ENCODE measurements around the gene TLL2. TPM values are rescaled to one million over a fixed set of nuclear protein-coding genes. Genes with fewer than 3 reads are reported as not detected.
"Not testable (repeated sequence)": the region's sequence is repeated elsewhere in the genome, so short reads cannot be mapped to it uniquely, and the experiment has no call there.

Gene TLL2
- under 1 TPM; 0.12 to 0.19 TPM for total RNA-seq

DNA sequence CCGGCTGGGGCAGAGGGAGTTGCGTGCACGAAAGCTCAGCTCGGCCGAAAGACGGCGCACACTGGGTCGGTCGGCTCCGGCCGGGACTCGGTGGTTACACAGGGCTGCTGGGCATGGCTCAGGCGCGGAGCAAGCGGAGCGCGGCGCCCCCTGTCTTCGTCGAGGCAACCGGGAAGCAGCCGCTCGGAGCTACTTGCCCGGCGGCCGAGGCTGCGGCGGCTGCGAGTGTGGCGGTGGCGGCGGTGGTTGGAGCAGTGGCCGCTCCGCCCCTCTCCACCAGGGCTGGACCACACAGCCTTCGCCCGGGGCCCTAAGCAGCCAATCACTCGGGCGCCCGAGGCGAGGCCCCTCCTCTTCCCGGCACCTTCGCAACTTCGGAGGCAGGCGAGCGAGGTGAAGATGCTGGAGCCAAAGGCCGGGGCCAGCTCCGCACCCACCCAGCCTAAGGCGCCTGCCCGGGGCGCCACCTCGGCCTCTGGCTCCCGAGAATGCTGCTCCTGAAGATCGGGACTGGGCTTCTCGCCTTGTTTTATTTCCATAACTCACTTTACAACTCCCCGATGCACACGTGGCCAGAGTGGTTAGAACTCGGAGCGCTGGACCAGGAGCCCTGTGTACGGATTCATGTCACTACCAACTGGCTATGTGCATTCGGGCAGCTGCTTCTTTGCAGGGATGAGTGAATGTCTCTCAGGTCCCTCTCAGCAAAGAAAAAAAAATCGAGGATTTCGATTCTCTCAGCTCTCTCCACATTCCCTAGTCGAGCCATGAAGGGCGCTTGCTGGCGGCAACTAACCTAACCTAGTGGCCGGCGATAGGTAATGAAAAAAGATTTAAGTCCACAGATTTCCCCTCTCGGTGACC, at the start of gene TLL2:
TLL2 (minus strand) TSS at position 229 of the 864 bp plus-strand sequence. CDS start 241 bp downstream, outside the sequence.
- Mint-ChIP-seq H3K27me3 (peaks cover 48% of the 10 kb centered on the region), H3K36me3 (peaks cover 6% of the 10 kb centered on the region), H3K4me3 (peak within 1 kb of the TSS; percentile 60), H3K4me1 (peaks cover 21% of the 10 kb centered on the region), H3K9me3 (no peaks in the 10 kb centered on the region), H3K27ac (no peak within 1 kb of the TSS)
- DNase-seq, result peak; percentile 69

- Mint-ChIP-seq H3K9me3 (no peaks in the 10 kb centered on the region), H3K4me3 (no peak overlapping the region), H3K36me3 (peaks cover 26% of the 10 kb centered on the region), H3K27ac (no peak overlapping the region), H3K4me1 (peaks cover 7% of the 10 kb centered on the region), H3K27me3 (no peaks in the 10 kb centered on the region)
- no peak for DNase-seq
These were observed 47.5 kb upstream of the TLL2 start for GRCh38 chr10:96560966-96561887.

- Mint-ChIP-seq H3K4me1 (peaks cover 2% of the 10 kb centered on the region), H3K27ac (no peak overlapping the region), H3K9me3 (no peaks in the 10 kb centered on the region), H3K4me3 (no peak overlapping the region), H3K27me3 (no peaks in the 10 kb centered on the region), H3K36me3 (peaks cover 26% of the 10 kb centered on the region)
- no peak for DNase-seq
These were observed 46.8 kb upstream of the TLL2 start for GRCh38 chr10:96560489-96560888.

- H3K27ac Mint-ChIP-seq, result no peak overlapping the region
- no peaks in the 10 kb centered on the region for H3K9me3 Mint-ChIP-seq
- peaks cover 23% of the 10 kb centered on the region for H3K36me3 Mint-ChIP-seq
- no peak overlapping the region for H3K4me3 Mint-ChIP-seq
- H3K4me1 Mint-ChIP-seq, result peaks cover 4% of the 10 kb centered on the region
- H3K27me3 Mint-ChIP-seq, result no peaks in the 10 kb centered on the region
- no peak for DNase-seq
These were observed 42.3 kb upstream of the TLL2 start for GRCh38 chr10:96556003-96556402.

DNA sequence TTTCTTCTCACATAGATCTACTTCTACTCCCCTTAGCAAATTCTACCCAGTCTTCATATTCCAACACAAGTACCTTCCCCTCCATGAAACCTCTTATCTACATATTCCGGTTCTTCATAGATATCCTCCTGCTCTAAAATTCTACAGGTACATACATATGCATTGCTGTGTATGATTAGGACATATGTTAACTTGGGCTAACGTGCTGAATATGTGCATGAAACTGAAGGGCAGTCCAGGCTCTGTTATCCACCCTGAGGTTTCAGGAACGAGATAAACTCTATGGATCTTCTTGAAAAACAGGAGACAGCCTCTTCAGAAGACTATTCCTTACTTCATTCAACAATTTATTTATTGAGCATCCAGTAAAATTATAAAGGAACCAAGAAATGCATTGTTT, 41.6 kb upstream of the TLL2 start:
- H3K4me3 Mint-ChIP-seq, result no peak overlapping the region
- peaks cover 4% of the 10 kb centered on the region for H3K4me1 Mint-ChIP-seq
- H3K27me3 Mint-ChIP-seq, result no peaks in the 10 kb centered on the region
- H3K27ac Mint-ChIP-seq, result no peak overlapping the region
- H3K36me3 Mint-ChIP-seq, result peaks cover 18% of the 10 kb centered on the region
- no peak for DNase-seq
- no peaks in the 10 kb centered on the region for H3K9me3 Mint-ChIP-seq

DNA sequence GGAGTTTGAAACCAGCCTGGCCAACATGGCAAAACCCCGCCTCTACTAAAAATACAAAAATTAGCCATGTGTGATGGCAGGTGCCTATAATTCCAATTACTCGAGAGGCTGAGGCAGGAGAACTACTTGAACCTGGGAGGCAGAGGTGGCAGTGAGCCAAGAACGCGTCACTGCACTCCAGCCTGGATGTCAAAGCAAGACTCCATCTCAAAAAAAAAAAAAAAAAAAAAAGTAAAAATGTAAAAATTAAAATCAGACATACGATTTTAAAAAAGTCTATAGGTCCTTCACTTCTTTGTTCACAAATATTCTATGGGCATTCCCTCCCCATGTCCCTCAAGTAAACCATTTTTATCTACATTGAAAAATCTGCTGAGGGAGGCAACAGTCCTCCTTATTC, 34.9 kb upstream of the TLL2 start:
- no peak overlapping the region for H3K27ac Mint-ChIP-seq
- peaks cover 5% of the 10 kb centered on the region for H3K4me1 Mint-ChIP-seq
- H3K27me3 Mint-ChIP-seq, result no peaks in the 10 kb centered on the region
- no peak overlapping the region for H3K4me3 Mint-ChIP-seq
- H3K36me3 Mint-ChIP-seq, result peaks cover 23% of the 10 kb centered on the region
- H3K9me3 Mint-ChIP-seq, result no peaks in the 10 kb centered on the region
- DNase-seq, result no peak

DNA sequence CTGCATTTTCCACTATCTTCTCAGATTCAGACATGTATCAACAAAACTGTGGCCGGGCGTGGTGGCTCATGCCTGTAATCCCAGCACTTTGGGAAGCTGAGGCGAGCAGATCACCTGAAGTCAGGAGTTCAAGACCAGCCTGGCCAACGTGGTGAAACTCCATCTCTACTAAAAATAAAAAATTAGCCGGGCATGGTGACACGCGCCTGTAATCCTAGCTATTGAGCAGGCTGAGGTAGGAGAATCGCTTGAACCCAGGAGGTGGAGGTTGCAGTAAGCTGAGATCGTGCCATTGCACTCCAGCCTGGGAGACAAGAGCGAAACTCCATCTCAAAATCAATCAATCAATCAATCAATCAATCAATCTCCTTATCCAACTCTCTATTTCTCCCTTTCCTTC, 31.8 kb upstream of the TLL2 start:
- not testable (repeated sequence) for H3K4me3 Mint-ChIP-seq, H3K4me1 Mint-ChIP-seq, DNase-seq, H3K9me3 Mint-ChIP-seq, H3K27ac Mint-ChIP-seq, H3K27me3 Mint-ChIP-seq
- peaks cover 30% of the 10 kb centered on the region for H3K36me3 Mint-ChIP-seq

DNA sequence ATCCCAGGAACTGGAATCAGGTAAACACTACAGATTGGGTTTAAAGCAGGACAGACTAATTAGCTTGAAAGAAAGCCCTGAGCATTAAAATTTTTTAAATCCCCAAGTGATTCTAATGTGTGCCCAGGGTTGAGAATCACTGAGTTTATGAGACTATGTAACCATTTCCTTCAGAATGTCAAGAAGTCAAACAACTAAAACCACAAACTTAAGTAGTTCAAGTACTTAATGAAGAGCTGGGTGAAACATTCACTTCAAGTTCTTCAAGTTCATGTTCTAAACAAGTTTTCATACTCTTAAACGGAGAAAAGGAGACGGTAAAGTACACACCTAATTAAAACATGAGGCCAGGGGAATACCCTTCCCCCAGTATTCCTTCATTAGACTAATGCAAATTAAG, 28.2 kb upstream of the TLL2 start:
- H3K4me3 Mint-ChIP-seq, result no peak overlapping the region
- H3K36me3 Mint-ChIP-seq, result peaks cover 47% of the 10 kb centered on the region
- H3K9me3 Mint-ChIP-seq, result no peaks in the 10 kb centered on the region
- no peaks in the 10 kb centered on the region for H3K27me3 Mint-ChIP-seq
- no peak overlapping the region for H3K27ac Mint-ChIP-seq
- peaks cover 12% of the 10 kb centered on the region for H3K4me1 Mint-ChIP-seq
- no peak for DNase-seq

- peaks cover 39% of the 10 kb centered on the region for H3K36me3 Mint-ChIP-seq
- no peak overlapping the region for H3K27ac Mint-ChIP-seq
These were observed 26.5 kb upstream of the TLL2 start for GRCh38 chr10:96540240-96540639.

DNA sequence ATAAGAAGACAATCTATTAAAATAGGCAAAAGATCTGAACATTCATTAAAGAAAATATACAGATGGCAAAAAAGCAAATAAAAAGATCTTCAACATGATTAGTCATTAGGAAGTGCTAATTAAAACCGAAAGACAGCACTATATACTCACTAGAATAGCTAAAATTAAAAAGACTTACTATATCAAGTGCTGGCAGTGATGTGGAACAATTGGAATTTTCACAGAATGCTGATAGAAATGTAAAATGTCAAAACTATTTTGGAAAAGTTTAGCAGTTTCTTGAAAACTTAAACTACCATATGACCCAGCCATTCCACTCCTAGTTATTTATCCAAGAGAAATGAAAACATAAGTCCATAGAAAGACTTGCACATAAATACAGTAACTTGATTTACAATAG, 25.0 kb upstream of the TLL2 start:
- no peak overlapping the region for H3K4me3 Mint-ChIP-seq
- H3K9me3 Mint-ChIP-seq, result no peaks in the 10 kb centered on the region
- H3K4me1 Mint-ChIP-seq, result peaks cover 25% of the 10 kb centered on the region
- DNase-seq, result no peak
- H3K27ac Mint-ChIP-seq, result no peak overlapping the region
- H3K27me3 Mint-ChIP-seq, result no peaks in the 10 kb centered on the region
- H3K36me3 Mint-ChIP-seq, result peaks cover 37% of the 10 kb centered on the region

More at GRCh38 chr10:96540240-96540639, 26.5 kb upstream of the TLL2 start:
- no peak overlapping the region for H3K4me3 Mint-ChIP-seq
- H3K27me3 Mint-ChIP-seq, result no peaks in the 10 kb centered on the region
- no peak for DNase-seq
- no peaks in the 10 kb centered on the region for H3K9me3 Mint-ChIP-seq
- peaks cover 19% of the 10 kb centered on the region for H3K4me1 Mint-ChIP-seq

GRCh38 chr10:96536129-96536528, 22.4 kb upstream of the TLL2 start:
- peaks cover 27% of the 10 kb centered on the region for H3K4me1 Mint-ChIP-seq
- no peak overlapping the region for H3K27ac Mint-ChIP-seq
- no peak for DNase-seq
- H3K4me3 Mint-ChIP-seq, result no peak overlapping the region
- no peaks in the 10 kb centered on the region for H3K9me3 Mint-ChIP-seq
- peaks cover 32% of the 10 kb centered on the region for H3K36me3 Mint-ChIP-seq
- no peaks in the 10 kb centered on the region for H3K27me3 Mint-ChIP-seq

DNA sequence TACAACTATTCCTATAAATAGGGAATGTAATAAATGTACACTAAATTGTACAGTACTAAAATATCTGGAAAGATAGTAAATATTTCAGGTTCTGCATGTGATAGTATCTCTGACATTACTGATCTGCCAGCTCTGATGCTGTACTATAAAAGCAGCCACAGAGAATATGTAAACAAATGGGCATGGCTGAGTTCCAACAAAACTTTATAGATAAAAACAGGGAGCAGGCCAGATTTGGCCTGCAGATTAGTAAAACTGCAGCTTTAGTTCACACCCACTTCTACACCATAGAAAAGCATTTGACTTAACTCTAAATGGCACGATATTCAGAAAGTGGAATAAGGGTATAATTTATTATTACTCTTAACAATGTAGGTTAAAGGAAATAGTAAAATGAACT, 18.8 kb upstream of the TLL2 start:
- Mint-ChIP-seq H3K27ac (no peak overlapping the region), H3K27me3 (no peaks in the 10 kb centered on the region), H3K9me3 (no peaks in the 10 kb centered on the region), H3K36me3 (peaks cover 17% of the 10 kb centered on the region), H3K4me1 (peaks cover 18% of the 10 kb centered on the region), H3K4me3 (no peak overlapping the region)
- no peak for DNase-seq

GRCh38 chr10:96529634-96530279, 16.0 kb upstream of the TLL2 start:
- no peaks in the 10 kb centered on the region for H3K27me3 Mint-ChIP-seq
- H3K27ac Mint-ChIP-seq, result no peak overlapping the region
- no peak overlapping the region for H3K4me3 Mint-ChIP-seq
- peaks cover 25% of the 10 kb centered on the region for H3K36me3 Mint-ChIP-seq
- no peaks in the 10 kb centered on the region for H3K9me3 Mint-ChIP-seq
- H3K4me1 Mint-ChIP-seq, result peaks cover 10% of the 10 kb centered on the region
- DNase-seq, result no peak

DNA sequence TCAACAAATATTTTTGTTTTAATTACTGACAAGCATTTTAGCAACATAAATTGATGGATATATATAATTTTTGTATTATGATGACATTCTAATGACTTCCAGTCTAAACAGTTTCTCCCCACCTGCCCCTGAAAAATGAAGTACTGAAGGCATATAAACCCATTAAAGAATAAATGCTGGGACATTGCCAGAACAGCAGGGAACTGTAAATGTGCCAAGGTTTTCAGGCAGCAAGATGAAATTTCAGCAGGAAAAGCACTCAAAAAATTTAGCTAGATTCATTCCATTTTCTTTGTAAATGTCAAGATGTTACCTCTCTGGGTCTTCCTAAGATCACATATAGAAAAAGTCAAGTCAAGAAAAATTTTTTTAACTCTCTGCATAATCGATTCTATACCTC, 11.0 kb upstream of the TLL2 start:
- Mint-ChIP-seq H3K4me3 (no peak overlapping the region), H3K36me3 (peaks cover 44% of the 10 kb centered on the region), H3K4me1 (no peaks in the 10 kb centered on the region), H3K27ac (no peak overlapping the region), H3K9me3 (no peaks in the 10 kb centered on the region), H3K27me3 (no peaks in the 10 kb centered on the region)
- DNase-seq, result no peak

DNA sequence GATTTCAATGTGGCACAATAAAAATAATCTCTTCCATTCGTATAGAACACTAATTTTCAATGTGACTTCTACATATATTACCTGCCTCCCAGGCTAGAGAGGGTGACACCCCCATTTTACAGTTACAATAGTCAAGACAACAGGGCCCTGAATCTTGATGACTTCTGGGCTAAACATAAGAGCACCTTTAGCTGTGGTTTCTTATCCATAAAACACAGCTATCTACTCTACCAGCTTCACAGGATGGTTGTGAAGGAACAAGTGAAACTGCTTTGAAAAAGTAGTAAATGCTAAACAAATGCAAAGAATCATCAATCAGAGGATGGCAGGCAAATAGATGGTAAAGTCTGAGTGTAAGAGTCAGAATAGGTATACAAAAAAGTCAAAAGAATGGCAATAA, 3.6 kb upstream of the TLL2 start:
- peaks cover 37% of the 10 kb centered on the region for H3K27me3 Mint-ChIP-seq
- peaks cover 29% of the 10 kb centered on the region for H3K36me3 Mint-ChIP-seq
- no peak overlapping the region for H3K4me3 Mint-ChIP-seq
- peaks cover 18% of the 10 kb centered on the region for H3K4me1 Mint-ChIP-seq
- no peak overlapping the region for H3K27ac Mint-ChIP-seq
- DNase-seq, result no peak
- no peaks in the 10 kb centered on the region for H3K9me3 Mint-ChIP-seq

Data from activated naive CD8-positive, alpha-beta T cell treated with anti-CD3 and anti-CD28 coated beads for 36 hours (primary cell).